ENCODE results near the gene SLC39A3.

SLC39A3 gene

GRCh38 chr19:2744113-2744512, 4.3 kb upstream of the SLC39A3 start:
- no peak for DNase-seq

- DNase-seq = no peak
These were observed 3.3 kb upstream of the SLC39A3 start for GRCh38 chr19:2743099-2743498.

GRCh38 chr19:2740314-2740656, 468 bp upstream of the SLC39A3 start:
- no peak for DNase-seq

- DNase-seq = no peak
These were observed 3.1 kb downstream of the SLC39A3 start for GRCh38 chr19:2736550-2737190.

GRCh38 chr19:2735374-2735773, 4.4 kb downstream of the SLC39A3 start:
- DNase-seq = no peak

- DNase-seq = no peak
These were observed 5.1 kb downstream of the SLC39A3 start for GRCh38 chr19:2734589-2735288.

GRCh38 chr19:2733930-2734588, 5.8 kb downstream of the SLC39A3 start:
- no peak for DNase-seq

- no peak for DNase-seq
These were observed 6.9 kb downstream of the SLC39A3 start for GRCh38 chr19:2732883-2733282.

- no peak for DNase-seq
These were observed 7.6 kb downstream of the SLC39A3 start for GRCh38 chr19:2732157-2732725.

GRCh38 chr19:2731181-2731995, 8.4 kb downstream of the SLC39A3 start:
- no peak for DNase-seq

- DNase-seq = no peak
These were observed 9.6 kb downstream of the SLC39A3 start for GRCh38 chr19:2729943-2730818.

- DNase-seq = no peak
These were observed 10.9 kb downstream of the SLC39A3 start for GRCh38 chr19:2728783-2729387.

- DNase-seq = no peak
These were observed 12.2 kb downstream of the SLC39A3 start for GRCh38 chr19:2727640-2727944.

- no peak for DNase-seq
These were observed 12.7 kb downstream of the SLC39A3 start for GRCh38 chr19:2726904-2727639.

- DNase-seq = no peak
These were observed 13.5 kb downstream of the SLC39A3 start for GRCh38 chr19:2726160-2726855.

- no peak for DNase-seq
These were observed 15.7 kb downstream of the SLC39A3 start for GRCh38 chr19:2724148-2724557.

GRCh38 chr19:2723747-2724146, 16.1 kb downstream of the SLC39A3 start:
- DNase-seq = no peak

GRCh38 chr19:2723345-2723715, 16.5 kb downstream of the SLC39A3 start:
- no peak for DNase-seq

- DNase-seq = no peak
These were observed 17.1 kb downstream of the SLC39A3 start for GRCh38 chr19:2722541-2723344.
